NCI-H1436 treated with DMSO at 0.1 percent for 48 hours (cell line): Measurements from ENCODE around the gene GMPR2.

Experiments used
- DNase-seq: peaks from one replicate; lab custom pipeline; 2025; lab: John Stamatoyannopoulos, UW

The GMPR2 gene

GRCh38 chr14:24268225-24268624 lies 35.5 kb downstream of the GMPR2 start:
- no peak for DNase-seq

- no peak for DNase-seq
Observed at GRCh38 chr14:24269368-24269767, 36.6 kb downstream of the GMPR2 start.

- DNase-seq = no peak
Observed at GRCh38 chr14:24269910-24270536, 37.3 kb downstream of the GMPR2 start.

GRCh38 chr14:24270537-24271133 lies 37.9 kb downstream of the GMPR2 start:
- no peak for DNase-seq

- peak; percentile 57 for DNase-seq
Observed at GRCh38 chr14:24271134-24271833, 38.6 kb downstream of the GMPR2 start, which contains the start of gene RABGGTA. Gene RABGGTA, minus strand, starts transcription at chr14:24271597. Its CDS starts 482 bp downstream, at chr14:24271115.

GRCh38 chr14:24271834-24272263 lies 39.1 kb downstream of the GMPR2 start:
- DNase-seq = no peak

GRCh38 chr14:24272467-24272866 lies 39.7 kb downstream of the GMPR2 start:
- DNase-seq = no peak

- no peak for DNase-seq
Observed at GRCh38 chr14:24273422-24273998, 40.8 kb downstream of the GMPR2 start.

GRCh38 chr14:24274101-24274543 lies 41.4 kb downstream of the GMPR2 start:
- no peak for DNase-seq

- no peak for DNase-seq
Observed at GRCh38 chr14:24277071-24277470, 44.3 kb downstream of the GMPR2 start.

- DNase-seq = no peak
Observed at GRCh38 chr14:24277606-24278321, 45.0 kb downstream of the GMPR2 start.

GRCh38 chr14:24278424-24278823 lies 45.7 kb downstream of the GMPR2 start:
- no peak for DNase-seq

GRCh38 chr14:24279301-24280186 lies 46.8 kb downstream of the GMPR2 start:
- no peak for DNase-seq

GRCh38 chr14:24280797-24281460 lies 48.2 kb downstream of the GMPR2 start:
- DNase-seq = no peak

GRCh38 chr14:24281636-24282035 lies 48.9 kb downstream of the GMPR2 start:
- no peak for DNase-seq

- no peak for DNase-seq
Observed at GRCh38 chr14:24282736-24283135, 50.0 kb downstream of the GMPR2 start.

GRCh38 chr14:24283796-24284460 lies 51.2 kb downstream of the GMPR2 start:
- DNase-seq = no peak

GRCh38 chr14:24284501-24285035 lies 51.8 kb downstream of the GMPR2 start:
- DNase-seq = no peak

GRCh38 chr14:24285351-24285750 lies 52.6 kb downstream of the GMPR2 start:
- no peak for DNase-seq

GRCh38 chr14:24286996-24287395 lies 54.3 kb downstream of the GMPR2 start:
- no peak for DNase-seq
